ENCODE data around the gene MTHFR.

MTHFR gene

DNA sequence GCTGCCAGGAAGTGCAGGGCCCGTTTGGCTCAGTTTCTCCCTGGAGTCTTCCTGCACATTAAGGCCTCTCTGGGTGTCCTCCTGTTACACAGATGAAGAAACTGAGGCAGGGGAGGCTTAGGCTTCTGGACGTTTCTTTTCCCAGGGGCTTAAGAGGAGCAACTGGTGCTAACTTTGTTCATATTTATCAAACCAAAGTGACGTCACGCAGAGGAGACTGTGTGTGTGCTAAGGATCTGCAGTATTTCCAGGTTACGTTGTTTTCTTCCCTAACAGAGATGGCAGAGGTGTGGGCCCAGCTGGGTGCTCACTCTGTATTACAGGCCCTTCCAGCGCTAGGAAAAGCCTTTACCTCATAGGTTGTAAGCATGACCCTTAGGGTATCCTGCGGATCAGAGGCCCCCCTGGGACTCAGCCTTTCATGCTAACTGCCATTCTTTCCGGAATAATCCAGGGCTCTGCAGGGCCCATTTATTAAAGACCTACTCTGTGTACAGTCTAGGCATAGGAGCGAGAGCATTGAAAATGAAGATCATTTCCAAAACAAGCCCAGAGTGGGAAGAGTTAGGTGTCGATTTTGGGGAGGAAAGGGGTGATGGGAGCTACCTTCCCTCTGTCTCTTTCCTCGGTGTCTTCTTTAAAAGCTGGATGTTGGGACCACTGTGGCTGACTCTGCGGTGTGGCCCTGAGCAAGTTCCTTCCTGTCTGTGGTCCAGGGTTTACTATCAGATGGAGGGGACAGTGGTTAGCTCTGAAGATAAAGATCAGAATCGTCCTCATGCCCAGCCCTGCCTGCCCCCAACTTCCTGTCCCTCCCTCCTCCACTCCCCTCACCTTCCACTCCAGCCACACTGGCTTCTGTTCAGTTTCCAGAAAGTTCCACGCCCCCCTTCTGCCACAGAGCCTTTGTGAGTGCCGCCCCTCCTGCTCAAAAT, 65.2 kb downstream of the MTHFR start:
- 72% methylated on average over 14 of the region's 15 CpGs for WGBS
- DNase-seq, result no peak
- no peaks in the 10 kb centered on the region for H3K9me3 ChIP-seq (ENCODE audit: control insufficient read depth, low read length)
- peak overlapping the region; percentile 28 for H4K8ac ChIP-seq (ENCODE audit: low read length)
- no peak overlapping the region for H3K4me3 ChIP-seq (ENCODE audit: insufficient read depth in 1 of 2, low read depth in 1 of 2, low read length in 2 of 2)
- H3K9ac ChIP-seq (ENCODE audit: low read length), result no peak overlapping the region
- peak overlapping the region; percentile 56 for H2BK120ac ChIP-seq (ENCODE audit: low read depth, low read length)
- H3K4me2 ChIP-seq (ENCODE audit: low read length, poor library complexity, severe bottlenecking), result no peak overlapping the region
- H3K18ac ChIP-seq (ENCODE audit: low read depth in 1 of 2, low read length in 2 of 2), result no peak overlapping the region
- no peak overlapping the region for H3K23ac ChIP-seq (ENCODE audit: low read length in 2 of 2)
- no peak overlapping the region for H2AFZ ChIP-seq (ENCODE audit: low read depth, low read length)
- H2BK15ac ChIP-seq (ENCODE audit: low read depth, poor library complexity, severe bottlenecking), result no peak overlapping the region
- no peaks in the 10 kb centered on the region for H3K27me3 ChIP-seq (ENCODE audit: control insufficient read depth in 1 of 2, insufficient read depth in 1 of 2, low read length in 2 of 2)
- H3K36me3 ChIP-seq (ENCODE audit: control insufficient read depth in 1 of 2, insufficient read depth in 2 of 2, low read depth in 1 of 2, low read length in 2 of 2), result peaks cover 2 to 4% of the 10 kb centered on the region in 2 experiments
- H2BK5ac ChIP-seq (ENCODE audit: low read depth, low read length, poor library complexity, severe bottlenecking), result no peak overlapping the region
- peaks cover 29% of the 10 kb centered on the region for H3K79me1 ChIP-seq (replicated peaks; ENCODE audit: low read length, poor library complexity, severe bottlenecking)
- H2AK5ac ChIP-seq (ENCODE audit: low read length, severe bottlenecking), result no peak overlapping the region
- H3K4me1 ChIP-seq (ENCODE audit: control insufficient read depth, insufficient read depth, low read depth, low read length), result peaks cover 7% of the 10 kb centered on the region
- no peak overlapping the region for H4K91ac ChIP-seq (ENCODE audit: low read length)
- peak overlapping the region in 1 of 2 experiments; percentile 20 for H2BK12ac ChIP-seq (ENCODE audit: low read length in 2 of 2)
- no peak overlapping the region for H3K14ac ChIP-seq (ENCODE audit: low read length in 2 of 2)
- no peak overlapping the region for H3K4ac ChIP-seq (ENCODE audit: low read depth in 1 of 2, low read length in 2 of 2)
- no peak overlapping the region for H3K27ac ChIP-seq (ENCODE audit: low read length, poor library complexity, severe bottlenecking)

DNA sequence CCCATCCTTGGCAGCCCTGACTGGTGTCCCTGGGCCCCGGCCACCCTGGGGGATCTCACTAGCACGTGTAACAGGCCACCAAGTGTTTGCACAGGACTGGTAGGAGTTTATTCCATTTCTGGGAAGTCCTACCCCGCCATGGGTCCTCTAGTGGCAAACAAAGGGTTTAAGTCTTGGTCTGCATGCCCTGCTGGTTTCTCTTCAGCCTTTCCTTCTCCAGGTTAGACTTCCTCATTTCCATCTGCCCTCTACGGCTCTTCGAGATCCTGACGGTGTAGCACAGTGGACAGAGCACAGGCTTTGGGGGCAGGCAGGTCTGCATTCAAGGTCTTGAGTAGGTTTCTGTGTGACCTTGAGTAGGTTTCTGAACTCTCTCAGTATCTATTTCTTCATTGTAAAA, 67.0 kb downstream of the MTHFR start:
- H3K4me3 ChIP-seq (ENCODE audit: insufficient read depth in 1 of 2, low read depth in 1 of 2, low read length in 2 of 2), result no peak overlapping the region
- peaks cover 27% of the 10 kb centered on the region for H3K79me1 ChIP-seq (replicated peaks; ENCODE audit: low read length, poor library complexity, severe bottlenecking)
- no peak for DNase-seq
- H4K8ac ChIP-seq (ENCODE audit: low read length), result no peak overlapping the region
- no peak overlapping the region for H3K14ac ChIP-seq (ENCODE audit: low read length in 2 of 2)
- no peaks in the 10 kb centered on the region for H3K27me3 ChIP-seq (ENCODE audit: control insufficient read depth in 1 of 2, insufficient read depth in 1 of 2, low read length in 2 of 2)
- H3K23ac ChIP-seq (ENCODE audit: low read length in 2 of 2), result no peak overlapping the region
- H2AK5ac ChIP-seq (ENCODE audit: low read length, severe bottlenecking), result no peak overlapping the region
- H3K4ac ChIP-seq (ENCODE audit: low read depth in 1 of 2, low read length in 2 of 2), result no peak overlapping the region
- H3K4me1 ChIP-seq (ENCODE audit: control insufficient read depth, insufficient read depth, low read depth, low read length), result peaks cover 5% of the 10 kb centered on the region
- no peak overlapping the region for H3K18ac ChIP-seq (ENCODE audit: low read depth in 1 of 2, low read length in 2 of 2)
- H3K4me2 ChIP-seq (ENCODE audit: low read length, poor library complexity, severe bottlenecking), result no peak overlapping the region
- no peak overlapping the region for H2BK12ac ChIP-seq (ENCODE audit: low read length in 2 of 2)
- H3K9ac ChIP-seq (ENCODE audit: low read length), result no peak overlapping the region
- no peak overlapping the region for H2BK5ac ChIP-seq (ENCODE audit: low read depth, low read length, poor library complexity, severe bottlenecking)
- no peaks in the 10 kb centered on the region for H3K9me3 ChIP-seq (ENCODE audit: control insufficient read depth, low read length)
- no peak overlapping the region for H3K27ac ChIP-seq (ENCODE audit: low read length, poor library complexity, severe bottlenecking)
- H2BK15ac ChIP-seq (ENCODE audit: low read depth, poor library complexity, severe bottlenecking), result no peak overlapping the region
- WGBS, result 93% methylated on average over 3 of the region's 6 CpGs
- H2BK120ac ChIP-seq (ENCODE audit: low read depth, low read length), result no peak overlapping the region
- H2AFZ ChIP-seq (ENCODE audit: low read depth, low read length), result no peak overlapping the region
- H3K36me3 ChIP-seq (ENCODE audit: control insufficient read depth in 1 of 2, insufficient read depth in 2 of 2, low read depth in 1 of 2, low read length in 2 of 2), result peaks cover 0 to 4% of the 10 kb centered on the region in 2 experiments
- no peak overlapping the region for H4K91ac ChIP-seq (ENCODE audit: low read length)

DNA sequence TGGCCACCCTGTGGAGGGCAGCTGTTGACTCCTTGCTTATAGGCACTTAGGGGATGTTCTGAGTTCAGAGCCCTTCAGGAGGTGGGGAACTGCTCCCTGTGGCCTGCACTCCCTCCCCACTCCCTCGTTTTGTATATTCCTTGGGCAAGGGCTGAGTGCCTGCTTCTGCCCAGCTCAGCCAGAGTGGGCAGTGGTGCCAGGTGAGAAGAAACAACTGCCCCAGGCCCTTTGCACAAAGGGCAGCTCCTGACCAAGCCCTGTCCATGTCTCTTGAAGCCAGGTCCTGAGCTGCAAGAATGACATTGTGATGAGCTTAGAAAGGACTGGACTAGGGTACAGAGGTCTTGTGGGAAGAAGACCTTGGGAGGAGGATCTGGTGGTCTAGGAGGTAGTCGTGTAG, 67.7 kb downstream of the MTHFR start:
- no peak for DNase-seq

DNA sequence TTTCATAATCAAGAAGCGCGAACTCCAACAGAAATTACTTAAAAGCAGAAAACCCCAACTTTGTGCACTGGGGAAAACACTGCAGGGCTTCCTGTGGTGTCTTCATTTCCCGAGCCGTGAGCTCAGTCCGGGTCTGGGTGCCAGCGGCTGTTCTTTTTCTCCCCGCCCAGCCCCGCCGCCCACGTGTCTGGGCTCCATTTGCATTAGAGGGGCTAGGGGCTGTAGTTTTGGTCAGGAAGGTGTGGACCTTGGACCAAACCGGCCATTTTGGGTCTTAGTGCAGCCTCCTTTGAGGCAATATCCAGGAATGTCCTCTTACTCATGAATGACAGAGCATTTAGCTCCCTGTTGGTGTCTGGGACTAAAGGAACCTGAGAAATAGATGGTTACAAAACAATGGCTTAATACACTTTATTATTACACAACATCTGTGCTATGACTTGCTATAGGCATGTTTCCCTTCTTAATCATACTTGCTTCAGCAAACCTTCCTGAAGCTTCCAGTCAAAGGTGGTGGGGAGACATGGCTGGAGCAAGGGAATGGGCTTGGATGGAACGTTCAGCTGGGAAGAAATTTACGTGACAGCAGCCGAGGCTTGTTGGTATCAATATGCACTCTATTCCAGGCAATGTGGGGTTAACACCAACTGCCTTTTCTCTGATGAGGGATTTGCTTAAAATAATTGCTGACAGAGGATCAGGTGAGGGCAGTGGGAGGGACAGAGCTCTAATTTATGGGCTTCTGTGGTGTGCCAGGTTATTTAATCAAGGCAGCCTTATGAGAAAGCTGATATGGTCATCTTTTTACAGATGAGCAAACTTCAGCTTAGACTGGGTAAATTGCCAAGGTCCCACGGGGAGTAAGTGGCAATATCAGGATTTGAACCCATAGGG, 68.8 kb downstream of the MTHFR start:
- H3K4me3 ChIP-seq (ENCODE audit: insufficient read depth in 1 of 2, low read depth in 1 of 2, low read length in 2 of 2), result peak overlapping the region; percentile 45 to 98
- peak overlapping the region; percentile 90 for H3K4me2 ChIP-seq (ENCODE audit: low read length, poor library complexity, severe bottlenecking)
- no peak overlapping the region for H2BK5ac ChIP-seq (ENCODE audit: low read depth, low read length, poor library complexity, severe bottlenecking)
- no peak overlapping the region for H2AFZ ChIP-seq (ENCODE audit: low read depth, low read length)
- no peak overlapping the region for H2BK12ac ChIP-seq (ENCODE audit: low read length in 2 of 2)
- peaks cover 24% of the 10 kb centered on the region for H3K79me1 ChIP-seq (replicated peaks; ENCODE audit: low read length, poor library complexity, severe bottlenecking)
- no peaks in the 10 kb centered on the region for H3K27me3 ChIP-seq (ENCODE audit: control insufficient read depth in 1 of 2, insufficient read depth in 1 of 2, low read length in 2 of 2)
- 21% methylated on average over 15 of the region's 15 CpGs for WGBS
- H3K9me3 ChIP-seq (ENCODE audit: control insufficient read depth, low read length), result no peaks in the 10 kb centered on the region
- H4K8ac ChIP-seq (ENCODE audit: low read length), result no peak overlapping the region
- no peak overlapping the region for H3K23ac ChIP-seq (ENCODE audit: low read length in 2 of 2)
- H3K4me1 ChIP-seq (ENCODE audit: control insufficient read depth, insufficient read depth, low read depth, low read length), result peaks cover 7% of the 10 kb centered on the region
- H2AK5ac ChIP-seq (ENCODE audit: low read length, severe bottlenecking), result no peak overlapping the region
- peak overlapping the region; percentile 97 for H3K9ac ChIP-seq (ENCODE audit: low read length)
- H3K27ac ChIP-seq (ENCODE audit: low read length, poor library complexity, severe bottlenecking), result peak overlapping the region; percentile 15
- peak; percentile 86 for DNase-seq
- H3K36me3 ChIP-seq (ENCODE audit: control insufficient read depth in 1 of 2, insufficient read depth in 2 of 2, low read depth in 1 of 2, low read length in 2 of 2), result peaks cover 0 to 4% of the 10 kb centered on the region in 2 experiments
- H4K91ac ChIP-seq (ENCODE audit: low read length), result no peak overlapping the region
- no peak overlapping the region for H3K14ac ChIP-seq (ENCODE audit: low read length in 2 of 2)
- no peak overlapping the region for H2BK15ac ChIP-seq (ENCODE audit: low read depth, poor library complexity, severe bottlenecking)
- peak overlapping the region; percentile 13 for H2BK120ac ChIP-seq (ENCODE audit: low read depth, low read length)
- H3K18ac ChIP-seq (ENCODE audit: low read depth in 1 of 2, low read length in 2 of 2), result peak overlapping the region in 1 of 2 experiments; percentile 47
- peak overlapping the region in 1 of 2 experiments; percentile 24 for H3K4ac ChIP-seq (ENCODE audit: low read depth in 1 of 2, low read length in 2 of 2)

More for the DNA sequence above, 67.7 kb downstream of the MTHFR start:
- Histone ChIP-seq H3K9me3 (ENCODE audit: control insufficient read depth, low read length) (no peaks in the 10 kb centered on the region), H3K14ac (ENCODE audit: low read length in 2 of 2) (no peak overlapping the region), H3K27ac (ENCODE audit: low read length, poor library complexity, severe bottlenecking) (no peak overlapping the region), H2BK12ac (ENCODE audit: low read length in 2 of 2) (no peak overlapping the region), H3K79me1 (replicated peaks; ENCODE audit: low read length, poor library complexity, severe bottlenecking) (peaks cover 27% of the 10 kb centered on the region), H3K36me3 (ENCODE audit: control insufficient read depth in 1 of 2, insufficient read depth in 2 of 2, low read depth in 1 of 2, low read length in 2 of 2) (peaks cover 0 to 4% of the 10 kb centered on the region in 2 experiments), H3K4me3 (ENCODE audit: insufficient read depth in 1 of 2, low read depth in 1 of 2, low read length in 2 of 2) (no peak overlapping the region), H3K23ac (ENCODE audit: low read length in 2 of 2) (no peak overlapping the region), H3K18ac (ENCODE audit: low read depth in 1 of 2, low read length in 2 of 2) (no peak overlapping the region), H2AFZ (ENCODE audit: low read depth, low read length) (no peak overlapping the region), H3K4me1 (ENCODE audit: control insufficient read depth, insufficient read depth, low read depth, low read length) (peaks cover 5% of the 10 kb centered on the region), H4K91ac (ENCODE audit: low read length) (no peak overlapping the region), H2BK120ac (ENCODE audit: low read depth, low read length) (no peak overlapping the region), H2AK5ac (ENCODE audit: low read length, severe bottlenecking) (no peak overlapping the region), H3K27me3 (ENCODE audit: control insufficient read depth in 1 of 2, insufficient read depth in 1 of 2, low read length in 2 of 2) (no peaks in the 10 kb centered on the region), H2BK5ac (ENCODE audit: low read depth, low read length, poor library complexity, severe bottlenecking) (no peak overlapping the region), H4K8ac (ENCODE audit: low read length) (no peak overlapping the region), H2BK15ac (ENCODE audit: low read depth, poor library complexity, severe bottlenecking) (no peak overlapping the region), H3K4ac (ENCODE audit: low read depth in 1 of 2, low read length in 2 of 2) (no peak overlapping the region), H3K9ac (ENCODE audit: low read length) (no peak overlapping the region), H3K4me2 (ENCODE audit: low read length, poor library complexity, severe bottlenecking) (no peak overlapping the region)
- WGBS, result 100% methylated on average over 1 of the region's 2 CpGs

All from mesenchymal stem cell (in vitro differentiated cells and primary cell).